Measurements from ENCODE around the gene TMEM259. TPM values are rescaled to one million over a fixed set of nuclear protein-coding genes. Genes with fewer than 3 reads are reported as not detected.

The TMEM259 gene
- polyA plus RNA-seq, 1 experiment: 111 TPM

DNA sequence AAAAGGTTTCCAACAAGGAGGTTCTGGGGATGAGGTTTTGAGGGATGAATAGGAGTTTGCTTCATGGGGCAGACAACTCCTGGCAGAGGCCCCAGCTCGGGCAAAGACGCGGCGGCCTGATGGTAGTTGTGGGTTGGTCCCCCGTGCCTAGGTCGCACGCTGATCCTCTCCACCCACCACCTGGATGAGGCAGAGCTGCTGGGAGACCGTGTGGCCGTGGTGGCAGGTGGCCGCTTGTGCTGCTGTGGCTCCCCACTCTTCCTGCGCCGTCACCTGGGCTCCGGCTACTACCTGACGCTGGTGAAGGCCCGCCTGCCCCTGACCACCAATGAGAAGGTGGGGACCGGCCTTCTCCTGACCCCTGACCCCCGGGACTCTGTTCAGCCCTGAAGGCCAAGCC, 30.9 kb upstream of the TMEM259 start:
- ChIA-PET CTCF (no interaction called here), POLR2A (interaction anchor here (0.7 kb wide), 1 partner anchor 374 kb away, joined by 3 read pairs; no protein-coding TSS in a partner anchor)
- Histone ChIP-seq H3K27me3 (ENCODE audit: control insufficient read depth, insufficient read depth, low read length) (no peaks in the 10 kb centered on the region), H3K36me3 (ENCODE audit: control insufficient read depth, insufficient read depth, low read length) (no peaks in the 10 kb centered on the region), H3K4me3 (ENCODE audit: low read depth, low read length) (no peak overlapping the region)
- DNase-seq (ENCODE audit: low read depth): no peak
- TF ChIP-seq, protein P1, sequence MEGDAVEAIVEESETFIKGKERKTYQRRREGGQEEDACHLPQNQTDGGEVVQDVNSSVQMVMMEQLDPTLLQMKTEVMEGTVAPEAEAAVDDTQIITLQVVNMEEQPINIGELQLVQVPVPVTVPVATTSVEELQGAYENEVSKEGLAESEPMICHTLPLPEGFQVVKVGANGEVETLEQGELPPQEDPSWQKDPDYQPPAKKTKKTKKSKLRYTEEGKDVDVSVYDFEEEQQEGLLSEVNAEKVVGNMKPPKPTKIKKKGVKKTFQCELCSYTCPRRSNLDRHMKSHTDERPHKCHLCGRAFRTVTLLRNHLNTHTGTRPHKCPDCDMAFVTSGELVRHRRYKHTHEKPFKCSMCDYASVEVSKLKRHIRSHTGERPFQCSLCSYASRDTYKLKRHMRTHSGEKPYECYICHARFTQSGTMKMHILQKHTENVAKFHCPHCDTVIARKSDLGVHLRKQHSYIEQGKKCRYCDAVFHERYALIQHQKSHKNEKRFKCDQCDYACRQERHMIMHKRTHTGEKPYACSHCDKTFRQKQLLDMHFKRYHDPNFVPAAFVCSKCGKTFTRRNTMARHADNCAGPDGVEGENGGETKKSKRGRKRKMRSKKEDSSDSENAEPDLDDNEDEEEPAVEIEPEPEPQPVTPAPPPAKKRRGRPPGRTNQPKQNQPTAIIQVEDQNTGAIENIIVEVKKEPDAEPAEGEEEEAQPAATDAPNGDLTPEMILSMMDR (IDR thresholded peaks at IDR 0.05; ENCODE audit: insufficient read depth, low read depth, low read length): no peak

DNA sequence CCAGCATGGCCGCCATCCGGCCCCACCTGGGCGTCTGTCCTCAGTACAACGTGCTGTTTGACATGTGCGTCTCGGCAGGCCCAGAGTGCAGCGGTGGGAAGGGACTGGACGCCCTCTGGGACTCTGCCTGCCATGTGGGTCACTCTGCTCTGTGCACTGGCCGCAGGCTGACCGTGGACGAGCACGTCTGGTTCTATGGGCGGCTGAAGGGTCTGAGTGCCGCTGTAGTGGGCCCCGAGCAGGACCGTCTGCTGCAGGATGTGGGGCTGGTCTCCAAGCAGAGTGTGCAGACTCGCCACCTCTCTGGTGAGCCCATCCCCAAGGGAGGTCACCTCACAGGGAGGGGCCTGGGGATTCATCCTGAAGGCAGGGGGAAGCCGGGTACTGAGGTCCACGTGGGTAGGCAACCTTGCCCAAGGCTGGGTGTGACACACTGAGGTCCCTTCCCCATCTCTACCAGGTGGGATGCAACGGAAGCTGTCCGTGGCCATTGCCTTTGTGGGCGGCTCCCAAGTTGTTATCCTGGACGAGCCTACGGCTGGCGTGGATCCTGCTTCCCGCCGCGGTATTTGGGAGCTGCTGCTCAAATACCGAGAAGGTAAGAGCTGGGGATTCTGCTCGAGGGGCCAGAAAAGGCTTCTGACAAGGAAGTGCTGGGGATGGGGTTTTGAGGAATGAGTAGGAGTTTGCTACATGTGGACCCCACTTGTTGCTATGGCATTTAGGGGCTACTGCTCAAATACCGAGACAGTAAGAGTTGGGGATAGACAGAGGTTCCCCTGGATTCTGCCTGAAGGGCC, 30.3 kb upstream of the TMEM259 start:
- Histone ChIP-seq H3K27me3 (ENCODE audit: control insufficient read depth, insufficient read depth, low read length) (no peaks in the 10 kb centered on the region), H3K4me3 (ENCODE audit: low read depth, low read length) (no peak overlapping the region), H3K36me3 (ENCODE audit: control insufficient read depth, insufficient read depth, low read length) (no peaks in the 10 kb centered on the region)
- CTCF ChIA-PET: no interaction called here
- no peak for DNase-seq (ENCODE audit: low read depth)
- TF ChIP-seq, protein P1 (IDR thresholded peaks at IDR 0.05; ENCODE audit: insufficient read depth, low read depth, low read length): no peak
- POLR2A ChIA-PET: interaction anchor here (0.7 kb wide), 1 partner anchor 374 kb away, joined by 3 read pairs; no protein-coding TSS in a partner anchor

DNA sequence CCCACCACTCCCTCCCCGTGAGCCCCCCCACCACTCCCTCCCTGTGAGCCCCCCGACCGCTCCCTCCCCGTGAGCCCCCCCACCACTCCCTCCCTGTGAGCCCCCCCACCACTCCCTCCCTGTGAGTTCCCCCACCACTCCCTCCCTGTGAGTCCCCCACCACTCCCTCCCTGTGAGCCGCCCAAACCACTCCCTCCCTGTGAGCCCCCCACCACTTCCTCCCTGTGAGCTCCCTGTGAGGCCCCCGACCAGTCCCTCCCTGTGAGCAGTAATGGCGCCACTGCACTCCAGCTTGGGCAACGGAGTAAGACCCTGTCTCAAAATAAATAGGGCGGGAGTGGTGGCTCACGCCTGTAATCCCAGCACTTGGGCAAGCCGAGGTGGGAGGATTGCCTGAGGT, 28.9 kb upstream of the TMEM259 start:
- Histone ChIP-seq H3K36me3 (ENCODE audit: control insufficient read depth, insufficient read depth, low read length) (no peaks in the 10 kb centered on the region), H3K4me3 (ENCODE audit: low read depth, low read length) (no peak overlapping the region), H3K27me3 (ENCODE audit: control insufficient read depth, insufficient read depth, low read length) (no peaks in the 10 kb centered on the region)
- TF ChIP-seq, protein P1 (IDR thresholded peaks at IDR 0.05; ENCODE audit: insufficient read depth, low read depth, low read length): no peak
- ChIA-PET POLR2A (no interaction called here), CTCF (no interaction called here)
- DNase-seq (ENCODE audit: low read depth): no peak

DNA sequence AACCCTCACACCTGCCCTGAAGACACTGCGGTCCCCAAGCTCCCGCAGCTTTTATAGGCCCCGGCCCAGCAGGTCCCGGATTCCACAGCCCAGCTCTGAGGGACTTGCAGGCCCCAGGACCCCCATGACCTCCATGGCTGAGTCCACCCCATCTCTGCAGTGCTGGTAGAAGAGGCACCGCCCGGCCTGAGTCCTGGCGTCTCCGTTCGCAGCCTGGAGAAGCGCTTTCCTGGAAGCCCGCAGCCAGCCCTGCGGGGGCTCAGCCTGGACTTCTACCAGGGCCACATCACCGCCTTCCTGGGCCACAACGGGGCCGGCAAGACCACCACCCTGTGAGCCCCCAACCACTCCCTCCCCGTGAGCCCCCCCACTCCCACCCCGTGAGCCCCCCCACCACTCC, 28.2 kb upstream of the TMEM259 start:
- no peak for DNase-seq (ENCODE audit: low read depth)
- no peaks in the 10 kb centered on the region for H3K36me3 ChIP-seq (ENCODE audit: control insufficient read depth, insufficient read depth, low read length)
- no peaks in the 10 kb centered on the region for H3K27me3 ChIP-seq (ENCODE audit: control insufficient read depth, insufficient read depth, low read length)
- TF ChIP-seq, protein P1 (IDR thresholded peaks at IDR 0.05; ENCODE audit: insufficient read depth, low read depth, low read length): no peak
- POLR2A ChIA-PET: no interaction called here
- no peak overlapping the region for H3K4me3 ChIP-seq (ENCODE audit: low read depth, low read length)
- CTCF ChIA-PET: interaction anchor here (0.8 kb wide), 1 partner anchor 17 kb away, joined by 3 read pairs; no protein-coding TSS in a partner anchor

DNA sequence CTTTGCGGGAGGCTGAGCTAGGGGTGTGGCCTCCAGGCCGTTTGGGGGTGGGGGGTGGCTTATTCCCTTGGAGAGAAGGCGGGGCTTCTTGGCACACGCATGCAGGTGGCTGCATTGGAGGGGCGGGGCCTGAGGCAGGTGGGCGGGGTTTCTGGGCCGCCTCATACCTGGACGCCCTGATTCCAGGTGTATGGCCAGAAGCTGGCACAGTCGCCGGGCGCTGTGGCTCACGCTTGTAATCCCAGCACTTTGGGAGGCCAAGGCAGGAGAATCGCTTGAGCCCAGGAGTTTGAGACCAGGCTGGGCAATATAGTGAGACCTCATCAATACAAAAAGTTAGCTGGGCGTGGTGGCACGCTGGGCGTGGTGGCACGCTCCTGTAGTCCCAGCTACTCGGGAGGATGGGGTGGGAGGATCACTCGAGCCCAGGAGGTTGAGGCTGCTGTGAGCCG, 26.8 kb upstream of the TMEM259 start:
- DNase-seq (ENCODE audit: low read depth): no peak
- no peaks in the 10 kb centered on the region for H3K36me3 ChIP-seq (ENCODE audit: control insufficient read depth, insufficient read depth, low read length)
- H3K4me3 ChIP-seq (ENCODE audit: low read depth, low read length): no peak overlapping the region
- ChIA-PET CTCF (no interaction called here), POLR2A (no interaction called here)
- TF ChIP-seq, protein P1 (IDR thresholded peaks at IDR 0.05; ENCODE audit: insufficient read depth, low read depth, low read length): no peak
- H3K27me3 ChIP-seq (ENCODE audit: control insufficient read depth, insufficient read depth, low read length): no peaks in the 10 kb centered on the region

Data from BJ (cell line).